ENCODE results near the gene HCRTR2. TPM values are rescaled to one million over a fixed set of nuclear protein-coding genes. Genes with fewer than 3 reads are reported as not detected.

Gene HCRTR2
- total and polyA plus RNA-seq, 2 of the 8 experiments (the other 6 are each of a cell fraction or from before 2014, with no cell fraction given): 0.19 to 0.23 TPM

- TF ChIP-seq BCL11A (IDR thresholded peaks at IDR 0.05; ENCODE audit: low read depth in 2 of 2, low read length in 2 of 2): no peak
These were observed 152.9 kb downstream of the HCRTR2 start, which contains the start of gene GFRAL (continued) for GRCh38 chr6:55327169-55327568.

Other genes with a start within 250 kb of the HCRTR2 start
- gene GFRAL, start 153.0 kb downstream of the HCRTR2 start, total RNA-seq (2021; fragmentation: NEBNext Ultra II Directional; extraction: Animal tissue kit (Norgen Biotek cat#: 25700)): not detected in 2 replicates
- not detected in 2 replicates for gene GFRAL, start 153.0 kb downstream of the HCRTR2 start, polyA plus RNA-seq (2011; rRNA removed)

Data from H1 (cell line).